ENCODE measurements around the gene ABHD12B. TPM values are rescaled to one million over a fixed set of nuclear protein-coding genes. Genes with fewer than 3 reads are reported as not detected.
A peak's percentile ranks its signal among the peaks of the same experiment; 100 is the strongest.

ABHD12B gene
- total and polyA plus RNA-seq, 2 of the 13 experiments (the other 11 are each of a cell fraction or from before 2014, with no cell fraction given): not detected

- in situ Hi-C loops (cut with HindIII; ENCODE audit: extremely low pct_ligation_motif_present, low pct_unique_long_range_greater_than_20kb): no loop called here
- ATAC-seq (peak; percentile 63), DNase-seq (ENCODE audit: low spot score) (peak; percentile 22), FAIRE-seq (no peak)
- Histone ChIP-seq H3K9me3 (ENCODE audit: low read length) (no peaks in the 10 kb centered on the region), H3K27me3 (ENCODE audit: control insufficient read depth in 1 of 2, insufficient read depth in 2 of 2, low read length in 2 of 2) (peaks cover 0 to 17% of the 10 kb centered on the region in 2 experiments; a peak in 1 of 5 replicates), H3K36me3 (replicated peaks in 1 of 2; ENCODE audit: control insufficient read depth in 1 of 2, insufficient read depth in 2 of 2, low read length in 2 of 2) (no peaks in the 10 kb centered on the region), H2AFZ (ENCODE audit: low read length) (no peak overlapping the region), H3K79me2 (ENCODE audit: insufficient read depth, low read length) (peaks cover 18% of the 10 kb centered on the region), H3K9ac (ENCODE audit: insufficient read depth, low read depth, low read length) (peak overlapping the region; percentile 64), H3K27ac (ENCODE audit: extremely low read length, insufficient read depth, low read length) (no peak overlapping the region), H3K4me2 (ENCODE audit: low read depth, low read length) (peak overlapping the region; percentile 99), H3K4me1 (ENCODE audit: insufficient read depth, low read length) (peaks cover 79% of the 10 kb centered on the region), H3K4me3 (replicated peaks in 1 of 3; ENCODE audit: insufficient read depth in 1 of 3, low read depth in 2 of 3, low read length in 3 of 3) (peak overlapping the region; percentile 77 to 86 (median 77)), H4K20me1 (ENCODE audit: insufficient read depth, low read length) (no peaks in the 10 kb centered on the region; the same call in 1 of the 2 replicates)
- intact Hi-C loops (cut with micrococcal nuclease; ENCODE audit: unreplicated experiment): loop anchor here (5.0 kb wide), 1 partner anchor 107 kb away; no protein-coding TSS in a partner anchor
- POLR2A ChIA-PET: interaction anchor here (0.9 to 3.7 kb wide), 4 partner anchors 9 to 114 kb away, joined by 3 to 13 read pairs (median 4); partner anchors contain the start of gene PYGL
- under 1% methylated on average over 26 of the region's 93 CpGs for WGBS (ENCODE audit: low lambda C conversion rate)
- no TSS peak for BruUV-seq (replicated peaks)
- CTCF ChIA-PET (ENCODE audit: low intra/inter-chr PET ratio, low total read pairs): no interaction called here
- TF ChIP-seq MTF2 (CRISPR knock-in tag; IDR thresholded peaks at IDR 0.05; ENCODE audit: borderline replicate concordance): peak; percentile 64; the same call in 1 of the 2 replicates
- no peak for TF ChIP-seq SOX6 (IDR thresholded peaks at IDR 0.05)
- no peak for TF ChIP-seq SOX6 (CRISPR knock-in tag; IDR thresholded peaks at IDR 0.05)
- no peak for TF ChIP-seq ZFP41 (CRISPR knock-in tag; IDR thresholded peaks at IDR 0.05; ENCODE audit: borderline replicate concordance)
- TF ChIP-seq NR2F1 (CRISPR knock-in tag; IDR thresholded peaks at IDR 0.05): no peak
- peak; percentile 29; the same call in 1 of the 2 replicates for TF ChIP-seq ZSCAN21 (CRISPR knock-in tag; IDR thresholded peaks at IDR 0.05; ENCODE audit: borderline replicate concordance)
- no peak for TF ChIP-seq ZKSCAN8 (CRISPR knock-in tag; IDR thresholded peaks at IDR 0.05; ENCODE audit: borderline replicate concordance)
- TF ChIP-seq ZFYVE20 (CRISPR knock-in tag; IDR thresholded peaks at IDR 0.05; ENCODE audit: borderline replicate concordance, low read depth): no peak
- 0 out of 2 replicates have a peak, but pooled peaks have one; percentile 28 for TF ChIP-seq POGK (CRISPR knock-in tag; conservative IDR thresholded peaks at IDR 0.05)
- no peak for TF ChIP-seq ZNF143 (CRISPR knock-in tag; IDR thresholded peaks at IDR 0.05)
- TF ChIP-seq FOXP1 (IDR thresholded peaks at IDR 0.05): no peak
- TF ChIP-seq FOXP1 (CRISPR knock-in tag; IDR thresholded peaks at IDR 0.05): no peak
- peak; percentile 76 for TF ChIP-seq ZNF687 (CRISPR knock-in tag; IDR thresholded peaks at IDR 0.05)
- 0 out of 2 replicates have a peak, but pooled peaks have one; percentile 16 for TF ChIP-seq ZNF768 (CRISPR knock-in tag; IDR thresholded peaks at IDR 0.05)
- TF ChIP-seq ZBTB8A (CRISPR knock-in tag; IDR thresholded peaks at IDR 0.05; ENCODE audit: borderline replicate concordance, low read depth): no peak
- TF ChIP-seq, protein P1, sequence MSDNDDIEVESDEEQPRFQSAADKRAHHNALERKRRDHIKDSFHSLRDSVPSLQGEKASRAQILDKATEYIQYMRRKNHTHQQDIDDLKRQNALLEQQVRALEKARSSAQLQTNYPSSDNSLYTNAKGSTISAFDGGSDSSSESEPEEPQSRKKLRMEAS (IDR thresholded peaks at IDR 0.05): peak; percentile 51
- peak; percentile 34 for TF ChIP-seq XRCC5 (optimal IDR thresholded peaks at IDR 0.05; ENCODE audit: low read length)
- TF ChIP-seq MEF2D (CRISPR knock-in tag; IDR thresholded peaks at IDR 0.05): no peak
Measured at GRCh38 chr14:50830044-50830931, 41.6 kb upstream of the ABHD12B start.
